ENCODE results near the gene RHOBTB3.

DNA sequence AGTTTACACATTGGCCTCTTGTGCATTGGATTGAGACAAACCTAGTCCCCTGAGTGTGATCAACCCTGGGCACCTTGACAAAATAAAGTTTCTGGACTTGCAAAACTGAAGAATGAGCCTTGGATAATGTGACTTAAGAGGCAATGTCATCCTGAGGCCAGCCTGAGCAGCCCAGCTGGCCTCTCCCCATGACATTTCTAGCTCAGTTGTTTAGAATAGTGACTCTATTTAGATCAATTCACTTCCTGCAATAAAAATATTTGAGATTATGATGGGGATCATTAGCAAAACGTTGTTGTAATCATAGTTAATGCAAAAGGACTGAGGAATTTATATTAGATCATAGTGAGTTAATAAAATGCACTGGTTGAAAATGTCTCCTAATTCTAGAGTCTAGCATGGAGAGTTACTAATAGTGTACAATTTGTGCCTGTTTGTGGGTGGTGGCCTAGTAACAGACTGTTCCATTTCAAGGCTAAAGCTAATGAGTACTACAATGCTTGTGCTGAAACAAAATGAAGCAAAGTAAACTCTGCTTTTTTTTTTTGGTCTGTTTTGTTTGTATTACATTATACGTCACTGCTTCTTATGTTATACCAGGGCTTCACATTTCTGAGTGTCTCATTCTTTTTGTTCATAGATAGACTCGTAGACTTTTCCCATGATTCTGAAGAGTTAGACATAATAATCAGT is 10.9 kb upstream of the RHOBTB3 start:
- TF ChIP-seq CTCF (IDR thresholded peaks at IDR 0.05; ENCODE audit: low read depth, low read length) (no peak), POLR2A (IDR thresholded peaks at IDR 0.05; ENCODE audit: extremely low read depth, insufficient read length) (no peak)

Data from NB4 (cell line).